Stimulated activated naive CD8-positive, alpha-beta T cell treated with anti-CD3 and anti-CD28 coated beads, Interleukin-15, Interleukin-2, amounts not matched to agents 100 ng/mL and 50 ng/mL, for 24 hours (primary cell): ENCODE results near the gene PI4K2A.

ENCODE experiments used
- H3K27ac Mint-ChIP-seq: one replicate; pipeline ENCODE4 v1.8.0; 2021; ENCODE audit warnings: mild to moderate bottlenecking, mixed read lengths
- H3K27me3 Mint-ChIP-seq: one replicate; pipeline ENCODE4 v1.8.0; 2021; ENCODE audit warnings: mixed read lengths
- H3K36me3 Mint-ChIP-seq: one replicate; pipeline ENCODE4 v1.8.0; 2021; ENCODE audit warnings: low read depth, mixed read lengths
- H3K4me1 Mint-ChIP-seq: one replicate; pipeline ENCODE4 v1.8.0; 2021; ENCODE audit warnings: low read depth, mixed read lengths
- H3K4me3 Mint-ChIP-seq: one replicate; pipeline ENCODE4 v1.8.0; 2021; ENCODE audit warnings: mild to moderate bottlenecking, mixed read lengths
- H3K9me3 Mint-ChIP-seq: one replicate; pipeline ENCODE4 v1.8.0; 2021; ENCODE audit warnings: mixed read lengths

The PI4K2A gene

GRCh38 chr10:97717627-97718026 lies 77.2 kb downstream of the PI4K2A start:
- H3K9me3 Mint-ChIP-seq = no peaks in the 10 kb centered on the region
- H3K27me3 Mint-ChIP-seq = peaks cover 16% of the 10 kb centered on the region
- peaks cover 9% of the 10 kb centered on the region for H3K4me1 Mint-ChIP-seq
- H3K27ac Mint-ChIP-seq = no peak overlapping the region
- H3K36me3 Mint-ChIP-seq = no peaks in the 10 kb centered on the region
- no peak overlapping the region for H3K4me3 Mint-ChIP-seq

DNA sequence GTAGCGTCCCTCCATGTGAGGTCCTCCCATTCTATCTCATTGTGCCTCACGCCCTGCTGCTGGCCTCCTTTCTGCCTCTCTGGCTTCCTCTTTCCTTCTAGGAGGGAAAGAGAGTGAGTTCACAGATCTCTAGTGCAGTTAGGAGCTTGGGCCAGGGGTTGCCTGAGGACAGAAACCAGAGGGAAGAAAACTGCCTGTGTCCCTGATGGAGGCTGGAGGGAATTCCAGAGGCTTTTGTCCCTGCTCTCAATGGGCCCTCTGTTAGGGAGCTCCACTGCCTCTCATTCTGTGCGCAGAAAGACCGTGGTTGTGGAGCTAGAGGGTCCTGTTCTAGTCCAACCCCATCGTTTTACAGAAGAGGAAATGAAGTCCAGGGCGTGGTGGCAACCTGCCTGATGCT lies 77.7 kb downstream of the PI4K2A start:
- H3K27me3 Mint-ChIP-seq = peaks cover 11% of the 10 kb centered on the region
- peaks cover 4% of the 10 kb centered on the region for H3K4me1 Mint-ChIP-seq
- no peaks in the 10 kb centered on the region for H3K36me3 Mint-ChIP-seq
- H3K27ac Mint-ChIP-seq = no peak overlapping the region
- H3K4me3 Mint-ChIP-seq = no peak overlapping the region
- H3K9me3 Mint-ChIP-seq = no peaks in the 10 kb centered on the region

GRCh38 chr10:97718659-97719142 lies 78.2 kb downstream of the PI4K2A start:
- no peak overlapping the region for H3K4me3 Mint-ChIP-seq
- no peak overlapping the region for H3K27ac Mint-ChIP-seq
- H3K36me3 Mint-ChIP-seq = no peaks in the 10 kb centered on the region
- H3K9me3 Mint-ChIP-seq = no peaks in the 10 kb centered on the region
- peaks cover 4% of the 10 kb centered on the region for H3K4me1 Mint-ChIP-seq
- H3K27me3 Mint-ChIP-seq = peaks cover 11% of the 10 kb centered on the region

DNA sequence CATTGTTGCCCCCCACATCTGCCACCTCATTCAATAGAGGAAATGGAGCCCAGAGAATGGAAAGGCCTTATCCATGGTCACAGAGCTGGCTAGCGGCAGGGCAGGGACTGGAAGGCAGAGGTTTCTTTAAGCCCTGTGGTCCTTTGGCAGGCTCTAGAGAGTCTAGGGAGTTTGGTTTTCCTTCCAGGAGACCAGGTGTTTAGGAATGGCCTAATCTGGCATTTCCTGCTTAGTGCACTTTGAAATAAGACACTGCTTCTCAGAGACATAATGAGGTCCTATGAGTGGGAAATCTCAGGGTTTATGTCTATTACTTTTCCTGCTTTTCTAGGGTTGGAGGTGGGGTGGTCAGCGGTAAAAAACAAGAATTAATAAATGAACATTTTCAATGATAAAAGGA lies 79.1 kb downstream of the PI4K2A start:
- H3K36me3 Mint-ChIP-seq = no peaks in the 10 kb centered on the region
- no peak overlapping the region for H3K4me3 Mint-ChIP-seq
- H3K27ac Mint-ChIP-seq = no peak overlapping the region
- no peaks in the 10 kb centered on the region for H3K9me3 Mint-ChIP-seq
- no peaks in the 10 kb centered on the region for H3K4me1 Mint-ChIP-seq
- H3K27me3 Mint-ChIP-seq = peaks cover 16% of the 10 kb centered on the region

- H3K36me3 Mint-ChIP-seq = no peaks in the 10 kb centered on the region
- H3K27me3 Mint-ChIP-seq = peaks cover 14% of the 10 kb centered on the region
These were observed 81.7 kb downstream of the PI4K2A start for GRCh38 chr10:97721871-97722780.

GRCh38 chr10:97723001-97723400 lies 82.5 kb downstream of the PI4K2A start:
- peaks cover 14% of the 10 kb centered on the region for H3K27me3 Mint-ChIP-seq
- H3K27ac Mint-ChIP-seq = no peak overlapping the region
- H3K4me1 Mint-ChIP-seq = no peaks in the 10 kb centered on the region
- H3K4me3 Mint-ChIP-seq = no peak overlapping the region
- H3K9me3 Mint-ChIP-seq = no peaks in the 10 kb centered on the region
- H3K36me3 Mint-ChIP-seq = no peaks in the 10 kb centered on the region

More at GRCh38 chr10:97721871-97722780, 81.7 kb downstream of the PI4K2A start:
- H3K4me3 Mint-ChIP-seq = no peak overlapping the region
- no peak overlapping the region for H3K27ac Mint-ChIP-seq
- no peaks in the 10 kb centered on the region for H3K9me3 Mint-ChIP-seq
- no peaks in the 10 kb centered on the region for H3K4me1 Mint-ChIP-seq

DNA sequence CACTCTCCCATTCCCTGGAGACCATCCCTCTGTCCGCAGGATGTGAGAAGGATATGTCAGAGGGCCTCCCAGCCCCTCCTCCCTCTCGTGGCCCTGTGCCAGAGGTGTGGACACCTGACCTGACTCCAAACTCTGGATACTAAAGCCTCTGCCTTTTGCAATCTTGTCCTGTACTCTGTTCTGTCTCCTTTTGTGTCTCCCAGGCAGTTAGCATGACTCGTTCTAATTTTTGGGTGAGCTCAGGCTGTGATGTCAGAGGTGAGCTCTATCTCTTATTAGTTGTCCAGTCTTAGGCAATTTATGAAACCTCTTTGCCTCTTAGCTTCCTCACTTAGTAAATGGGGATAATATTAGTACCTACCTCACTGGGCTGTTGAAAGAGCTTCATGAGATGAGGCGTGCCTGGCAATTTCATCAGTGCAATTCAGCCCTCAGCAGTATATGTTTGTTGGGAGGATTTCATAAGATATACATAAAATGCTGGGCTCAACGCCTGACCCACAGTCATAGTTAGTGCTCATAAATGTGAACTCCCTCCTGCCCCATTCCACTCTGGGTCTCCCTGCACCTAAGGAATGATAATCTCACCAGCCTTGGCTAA lies 84.0 kb downstream of the PI4K2A start:
- H3K27ac Mint-ChIP-seq = no peak overlapping the region
- H3K27me3 Mint-ChIP-seq = peaks cover 11% of the 10 kb centered on the region
- H3K36me3 Mint-ChIP-seq = no peaks in the 10 kb centered on the region
- H3K9me3 Mint-ChIP-seq = no peaks in the 10 kb centered on the region
- H3K4me3 Mint-ChIP-seq = no peak overlapping the region
- no peaks in the 10 kb centered on the region for H3K4me1 Mint-ChIP-seq
